Activated T-helper 2 cell treated with anti-CD3 and anti-CD28 coated beads, Interferon-gamma antibody, Interleukin-2, Interleukin-4, amounts not matched to agents 10 μg/mL and 5 μg/mL and 100 μg/mL, durations not matched to agents 14 hours and 24 hours and 36 hours (primary cell): ENCODE data around the gene FAM3A. TPM values are rescaled to one million over a fixed set of nuclear protein-coding genes. Genes with fewer than 3 reads are reported as not detected.

Experiments used
- DNase-seq: peaks from one replicate; pipeline ENCODE4 v3.0.0; 2021; ENCODE audit warnings: low spot score
- H3K27ac Mint-ChIP-seq: one replicate; pipeline ENCODE4 v1.8.0; 2021; ENCODE audit warnings: mixed read lengths
- H3K27me3 Mint-ChIP-seq: one replicate; pipeline ENCODE4 v1.8.0; 2021; ENCODE audit warnings: low read depth, mixed read lengths
- H3K36me3 Mint-ChIP-seq: one replicate; pipeline ENCODE4 v1.8.0; 2021; ENCODE audit warnings: low read depth, mixed read lengths
- H3K4me1 Mint-ChIP-seq: one replicate; pipeline ENCODE4 v1.8.0; 2021; ENCODE audit warnings: low read depth, mixed read lengths
- H3K4me3 Mint-ChIP-seq: one replicate; pipeline ENCODE4 v1.8.0; 2021; ENCODE audit warnings: low read depth, mild to moderate bottlenecking, moderate library complexity, mixed read lengths
- H3K9me3 Mint-ChIP-seq: one replicate; pipeline ENCODE4 v1.8.0; 2021; ENCODE audit warnings: mixed read lengths
- intact Hi-C: fragments of 100-400 bp; cut with micrococcal nuclease; formaldehyde crosslinking; loops from one replicate; pipeline ENCODE4 v1.15.1; 2023
- total RNA-seq: library from RNA; stranded (reverse); gene quantifications from 2 replicates; pipeline ENCODE4 v1.2.3, GENCODE V29; 2022

The FAM3A gene
- total RNA-seq, 1 donor from 2014 or later, result 39.8 TPM

DNA sequence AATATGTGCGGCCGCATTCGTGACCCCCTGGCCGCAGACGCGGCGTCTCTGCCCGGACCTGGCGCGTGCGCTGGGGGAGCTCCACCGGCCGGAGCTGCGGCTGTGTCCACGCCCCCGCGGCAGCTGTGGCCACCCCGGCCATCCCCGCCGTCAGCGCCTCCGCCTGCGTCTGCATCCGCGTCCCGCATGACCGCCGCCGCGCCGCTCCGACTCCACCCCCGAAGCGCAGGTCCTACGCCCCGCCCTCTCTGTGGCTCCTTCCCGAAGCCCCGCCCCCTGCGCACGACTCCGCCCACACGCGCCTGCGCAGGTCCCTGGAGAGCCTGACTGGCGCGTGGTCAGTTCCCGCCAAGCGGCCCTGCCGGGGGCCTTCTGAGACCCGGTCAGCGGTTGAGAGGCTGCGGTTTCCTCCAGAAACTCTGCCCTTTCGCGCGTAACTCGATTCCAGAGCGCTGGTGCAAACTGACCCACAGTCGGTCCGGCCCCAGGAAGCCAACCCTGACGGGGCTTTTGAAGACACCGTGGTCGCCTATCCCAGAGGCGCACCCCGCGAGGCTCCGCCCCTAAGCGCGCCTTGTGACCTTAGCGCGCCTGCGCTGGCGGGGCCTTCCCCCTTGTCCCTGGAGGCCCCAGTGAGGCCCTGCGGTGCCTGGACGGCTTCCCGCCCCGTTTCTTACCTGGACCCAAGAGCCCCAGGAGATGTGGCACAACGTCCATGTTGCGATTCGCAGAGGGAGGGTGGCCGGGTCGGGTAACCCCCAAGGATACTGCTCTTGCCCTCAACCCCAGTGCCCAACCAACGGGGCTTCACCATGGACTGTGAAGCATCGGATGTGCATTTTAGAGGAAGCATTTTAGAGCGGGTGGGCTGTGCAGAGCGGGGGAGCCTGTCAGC, 37.1 kb downstream of the FAM3A start, which contains the start of gene LAGE3:
TSS of gene LAGE3 (minus strand) at position 554 of the 895 bp plus-strand sequence. CDS start at position 188, 366 bp downstream.
- peak within 1 kb of the TSS; percentile 94 for H3K27ac Mint-ChIP-seq
- no peaks in the 10 kb centered on the region for H3K9me3 Mint-ChIP-seq
- peaks cover 11% of the 10 kb centered on the region for H3K36me3 Mint-ChIP-seq
- peaks cover 14% of the 10 kb centered on the region for H3K4me1 Mint-ChIP-seq
- intact Hi-C loops, result loop anchor here (1.0 to 5.0 kb wide), 3 partner anchors 37 to 551 kb away; partner anchors contain the start of genes FAM3A and FAM50A
- H3K27me3 Mint-ChIP-seq, result no peaks in the 10 kb centered on the region
- H3K4me3 Mint-ChIP-seq, result peak within 1 kb of the TSS; percentile 91
- peak; percentile 92 for DNase-seq

- peak overlapping the region; percentile 94 for H3K27ac Mint-ChIP-seq
- no peaks in the 10 kb centered on the region for H3K27me3 Mint-ChIP-seq
- peak overlapping the region; percentile 91 for H3K4me3 Mint-ChIP-seq
- intact Hi-C loops, result loop anchor here (5.0 kb wide), 2 partner anchors 36 to 39 kb away; partner anchors contain the start of genes FAM3A and FAM50A
- no peaks in the 10 kb centered on the region for H3K9me3 Mint-ChIP-seq
- H3K4me1 Mint-ChIP-seq, result peaks cover 10% of the 10 kb centered on the region
- H3K36me3 Mint-ChIP-seq, result peaks cover 9% of the 10 kb centered on the region
- no peak for DNase-seq
These were observed 38.0 kb downstream of the FAM3A start for GRCh38 chrX:154477891-154478477.

DNA sequence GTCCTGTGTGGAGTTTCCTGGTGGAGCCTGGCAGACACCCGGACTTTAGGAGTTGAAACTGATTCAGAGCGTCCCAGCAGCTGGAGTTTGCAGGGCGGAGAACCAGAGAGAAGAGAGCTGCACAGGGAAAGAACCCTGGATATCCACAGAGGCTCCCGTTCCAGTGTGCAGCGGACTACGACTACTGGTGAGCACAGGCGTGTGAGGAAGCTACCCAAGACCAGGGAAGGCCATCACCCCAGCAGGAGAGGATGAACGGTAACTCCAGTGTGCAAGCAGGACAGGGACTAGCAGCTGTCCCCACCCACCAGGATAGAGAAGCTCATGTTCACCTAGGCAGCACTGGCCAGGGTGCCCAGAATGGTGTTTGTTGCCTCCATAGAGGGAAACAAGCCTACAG, 39.2 kb downstream of the FAM3A start:
- Mint-ChIP-seq H3K36me3 (peaks cover 14% of the 10 kb centered on the region), H3K9me3 (no peaks in the 10 kb centered on the region), H3K27ac (no peak overlapping the region), H3K4me1 (peaks cover 10% of the 10 kb centered on the region), H3K27me3 (no peaks in the 10 kb centered on the region), H3K4me3 (no peak overlapping the region)
- no peak for DNase-seq
- intact Hi-C loops, result loop anchor here (5.0 kb wide), 2 partner anchors 35 to 40 kb away; partner anchors contain the start of genes FAM3A and FAM50A

DNA sequence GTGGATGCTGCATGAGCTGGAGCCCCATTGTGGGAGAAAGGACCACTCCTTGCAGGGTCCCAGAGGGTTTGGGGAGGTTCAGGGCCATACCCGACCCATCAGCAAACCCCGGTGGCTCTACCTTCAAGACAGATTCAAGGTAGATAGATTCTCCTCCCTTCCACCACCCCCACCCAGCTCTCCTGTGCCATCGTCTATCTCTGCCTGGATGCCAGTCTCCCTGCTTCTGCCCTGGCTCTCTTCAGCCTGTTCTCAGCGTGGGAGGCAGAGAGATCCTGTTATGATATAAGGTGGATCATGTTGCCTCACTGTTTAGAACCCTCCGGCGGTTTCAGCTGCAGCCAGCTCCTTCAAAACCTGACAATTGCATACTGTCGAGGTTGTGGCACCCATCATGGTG, 42.3 kb downstream of the FAM3A start:
- no peak for DNase-seq
- H3K27ac Mint-ChIP-seq, result no peak overlapping the region
- peaks cover 5% of the 10 kb centered on the region for H3K4me1 Mint-ChIP-seq
- no peak overlapping the region for H3K4me3 Mint-ChIP-seq
- H3K36me3 Mint-ChIP-seq, result peaks cover 30% of the 10 kb centered on the region
- intact Hi-C loops, result no loop called here
- no peaks in the 10 kb centered on the region for H3K27me3 Mint-ChIP-seq
- H3K9me3 Mint-ChIP-seq, result no peaks in the 10 kb centered on the region

DNA sequence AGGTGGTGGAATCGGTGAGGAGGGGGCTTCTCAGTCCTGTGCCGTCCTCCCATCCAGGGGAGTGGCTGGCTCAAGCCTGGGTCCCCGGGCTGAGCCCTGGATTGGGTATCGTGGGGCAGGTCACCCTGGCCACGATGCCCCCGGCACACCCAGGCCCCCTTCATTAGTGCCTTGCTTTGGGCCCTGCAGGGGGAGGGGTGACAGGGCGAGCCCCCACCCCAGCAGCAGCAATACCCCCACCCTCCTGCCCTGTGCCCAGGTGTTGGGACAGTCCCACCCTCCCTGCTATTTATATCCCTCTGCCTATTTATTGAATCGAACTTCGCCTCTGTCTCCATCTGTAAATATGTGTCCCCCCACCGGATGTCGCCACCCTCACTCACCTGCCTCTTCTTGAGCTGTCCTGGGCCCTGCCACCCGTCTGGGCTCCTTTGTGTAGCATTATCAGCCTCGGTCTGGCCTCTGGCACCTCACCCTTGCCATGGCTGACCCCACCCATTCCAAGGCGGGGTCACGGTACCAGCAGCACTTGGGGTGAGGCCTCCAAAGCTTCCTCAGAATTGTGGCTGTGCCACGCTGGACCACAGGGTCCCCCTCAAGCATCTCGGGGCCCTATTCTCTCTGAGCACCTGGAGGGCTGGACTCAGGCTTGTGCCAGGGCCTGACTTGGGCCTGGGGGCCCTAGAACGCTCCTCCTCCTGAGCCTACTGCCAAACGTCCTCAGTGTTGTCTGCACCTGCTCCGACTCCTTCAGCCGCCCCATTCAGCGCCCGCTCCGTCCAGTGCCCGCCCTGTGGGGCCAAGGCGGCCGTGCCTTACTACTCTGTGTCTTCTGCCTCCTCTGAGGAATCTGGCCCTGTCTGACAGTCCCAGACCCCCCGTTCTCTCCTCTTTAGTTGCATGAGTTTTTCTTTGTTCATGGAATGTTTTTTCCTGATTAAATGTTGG, 43.1 kb downstream of the FAM3A start:
- no peak overlapping the region for H3K27ac Mint-ChIP-seq
- H3K9me3 Mint-ChIP-seq, result no peaks in the 10 kb centered on the region
- no peak for DNase-seq

DNA sequence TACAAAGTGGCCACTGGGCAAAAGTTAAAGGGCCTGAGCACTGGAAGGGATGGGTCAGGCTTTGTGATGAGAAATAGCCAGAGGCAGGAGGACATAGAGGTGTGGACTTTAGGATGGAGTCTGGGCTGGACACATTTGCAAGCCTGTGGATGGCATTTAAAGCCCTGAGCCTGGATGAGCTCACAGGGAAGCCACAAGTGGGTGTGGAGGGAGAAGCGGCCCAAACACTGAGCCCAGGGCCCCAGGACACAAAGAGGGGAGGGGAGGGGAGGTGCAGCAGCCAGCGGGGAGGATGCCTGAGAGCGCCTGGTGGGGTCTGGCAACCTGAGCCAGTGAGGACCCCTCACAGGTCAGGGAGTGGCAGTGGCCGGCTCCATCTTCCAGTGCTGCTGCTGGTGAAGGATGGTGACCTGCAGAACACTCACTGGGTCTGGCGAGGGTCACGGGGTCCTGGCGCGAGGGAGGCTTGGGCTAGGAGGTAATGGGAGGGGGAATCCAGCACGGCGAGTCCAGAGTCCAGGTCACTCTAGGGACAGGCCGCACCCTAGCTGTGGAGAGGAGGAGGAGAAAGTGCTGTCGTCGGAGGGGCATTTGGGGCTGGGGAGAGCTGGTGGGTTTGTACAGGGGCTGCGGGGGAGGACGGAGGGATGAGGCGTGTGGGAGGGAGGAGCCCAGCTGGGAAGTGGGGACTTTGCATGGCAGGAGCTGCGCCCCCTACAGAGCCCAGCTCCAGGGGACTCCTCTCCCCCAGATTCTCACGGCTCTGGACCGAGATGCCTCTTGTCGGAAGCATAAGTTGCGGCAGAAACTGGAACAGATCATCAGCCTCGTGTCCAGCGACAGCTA, 44.0 kb downstream of the FAM3A start:
- Mint-ChIP-seq H3K27ac (no peak overlapping the region), H3K4me1 (peaks cover 2% of the 10 kb centered on the region), H3K4me3 (no peak overlapping the region), H3K27me3 (no peaks in the 10 kb centered on the region), H3K36me3 (peaks cover 32% of the 10 kb centered on the region), H3K9me3 (no peaks in the 10 kb centered on the region)
- DNase-seq, result no peak
- intact Hi-C loops, result no loop called here

More for the DNA sequence above, 43.1 kb downstream of the FAM3A start:
- H3K4me1 Mint-ChIP-seq, result peaks cover 5% of the 10 kb centered on the region
- peaks cover 32% of the 10 kb centered on the region for H3K36me3 Mint-ChIP-seq
- no peaks in the 10 kb centered on the region for H3K27me3 Mint-ChIP-seq
- intact Hi-C loops, result no loop called here
- H3K4me3 Mint-ChIP-seq, result no peak overlapping the region

- H3K27me3 Mint-ChIP-seq, result no peaks in the 10 kb centered on the region
These were observed 45.0 kb downstream of the FAM3A start for GRCh38 chrX:154470914-154471568.

DNA sequence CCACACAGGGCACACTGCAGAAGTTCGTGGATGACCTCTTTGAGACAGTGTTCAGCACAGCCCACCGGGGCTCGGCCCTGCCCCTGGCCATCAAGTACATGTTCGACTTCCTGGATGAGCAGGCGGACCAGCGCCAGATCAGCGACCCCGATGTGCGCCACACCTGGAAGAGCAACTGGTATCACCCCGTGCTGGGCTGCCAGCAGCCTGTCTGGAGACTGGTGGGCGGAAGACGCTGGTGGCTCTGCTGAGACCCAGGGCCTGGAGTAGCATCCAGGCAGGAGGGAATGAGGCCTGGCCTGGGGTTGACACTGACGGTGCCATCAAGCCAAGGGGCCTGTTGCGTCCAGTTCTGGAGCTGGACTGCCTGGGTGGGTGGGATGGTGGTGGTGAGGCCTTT, 45.6 kb downstream of the FAM3A start:
- H3K4me1 Mint-ChIP-seq, result no peaks in the 10 kb centered on the region
- DNase-seq, result no peak
- no peaks in the 10 kb centered on the region for H3K9me3 Mint-ChIP-seq
- H3K27me3 Mint-ChIP-seq, result no peaks in the 10 kb centered on the region
- H3K36me3 Mint-ChIP-seq, result peaks cover 29% of the 10 kb centered on the region
- H3K27ac Mint-ChIP-seq, result no peak overlapping the region
- no peak overlapping the region for H3K4me3 Mint-ChIP-seq
- intact Hi-C loops, result no loop called here

More at GRCh38 chrX:154470914-154471568, 45.0 kb downstream of the FAM3A start:
- intact Hi-C loops, result no loop called here
- Mint-ChIP-seq H3K4me1 (peaks cover 2% of the 10 kb centered on the region), H3K36me3 (peaks cover 32% of the 10 kb centered on the region), H3K4me3 (no peak overlapping the region), H3K27ac (no peak overlapping the region), H3K9me3 (no peaks in the 10 kb centered on the region)
- DNase-seq, result no peak

DNA sequence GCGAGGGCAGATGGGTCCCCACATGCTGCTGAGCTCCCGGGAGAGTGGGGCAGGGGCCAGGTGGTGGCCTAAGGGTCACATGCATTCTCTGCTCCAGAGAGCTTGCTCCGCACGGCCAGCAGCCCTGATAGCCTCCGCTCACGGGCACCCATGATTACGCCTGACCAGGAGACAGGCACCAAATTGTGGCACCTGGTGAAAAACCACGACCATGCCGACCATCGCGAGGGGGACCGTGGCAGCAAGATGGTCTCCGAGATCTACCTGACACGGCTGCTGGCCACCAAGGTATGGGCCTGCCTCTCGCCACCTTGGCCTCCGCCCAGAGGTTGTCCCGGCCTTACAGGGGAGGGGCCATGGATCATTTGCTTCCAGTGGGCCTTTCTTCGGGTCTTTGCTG, 46.2 kb downstream of the FAM3A start:
- Mint-ChIP-seq H3K27ac (no peak overlapping the region), H3K9me3 (no peaks in the 10 kb centered on the region), H3K27me3 (no peaks in the 10 kb centered on the region), H3K4me1 (no peaks in the 10 kb centered on the region), H3K4me3 (no peak overlapping the region), H3K36me3 (peaks cover 28% of the 10 kb centered on the region)
- intact Hi-C loops, result no loop called here
- no peak for DNase-seq

DNA sequence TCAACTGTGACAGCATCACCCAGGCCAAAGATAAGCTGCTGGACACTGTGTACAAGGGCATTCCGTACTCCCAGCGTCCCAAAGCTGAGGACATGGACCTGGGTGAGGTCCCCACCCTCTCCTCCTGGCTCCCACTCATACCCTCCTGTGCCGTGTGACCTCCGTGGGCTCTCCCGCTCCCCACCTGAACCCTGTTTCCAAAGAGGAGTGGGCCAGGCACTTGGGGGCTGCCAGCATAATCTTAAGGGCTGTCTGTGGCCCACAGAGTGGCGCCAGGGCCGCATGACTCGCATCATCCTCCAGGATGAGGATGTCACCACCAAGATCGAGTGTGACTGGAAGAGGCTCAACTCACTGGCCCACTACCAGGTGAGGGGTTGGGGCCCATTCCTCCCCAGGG, 46.9 kb downstream of the FAM3A start:
- intact Hi-C loops, result no loop called here
- DNase-seq, result no peak
- Mint-ChIP-seq H3K36me3 (peaks cover 28% of the 10 kb centered on the region), H3K4me1 (no peaks in the 10 kb centered on the region), H3K27me3 (no peaks in the 10 kb centered on the region), H3K27ac (no peak overlapping the region), H3K4me3 (no peak overlapping the region), H3K9me3 (no peaks in the 10 kb centered on the region)

DNA sequence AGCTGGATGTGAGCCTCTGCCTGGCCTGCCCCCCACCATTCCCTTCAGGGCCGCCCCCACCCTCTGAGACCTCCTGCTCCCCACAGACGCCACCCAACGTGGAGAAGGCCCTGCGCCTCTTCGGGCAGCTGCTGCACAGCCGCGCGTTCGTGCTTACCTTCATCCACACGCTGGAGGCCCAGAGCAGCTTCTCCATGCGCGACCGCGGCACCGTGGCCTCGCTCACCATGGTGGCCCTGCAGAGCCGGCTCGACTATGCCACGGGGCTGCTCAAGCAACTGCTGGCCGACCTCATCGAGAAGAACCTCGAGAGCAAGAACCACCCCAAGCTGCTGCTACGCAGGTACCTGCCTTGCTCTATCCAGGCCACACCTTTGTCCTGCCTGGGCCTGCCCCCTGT, 47.8 kb downstream of the FAM3A start:
- H3K4me1 Mint-ChIP-seq, result no peaks in the 10 kb centered on the region
- intact Hi-C loops, result no loop called here
- H3K27me3 Mint-ChIP-seq, result no peaks in the 10 kb centered on the region
- peaks cover 23% of the 10 kb centered on the region for H3K36me3 Mint-ChIP-seq
- no peaks in the 10 kb centered on the region for H3K9me3 Mint-ChIP-seq
- DNase-seq, result no peak
- no peak overlapping the region for H3K4me3 Mint-ChIP-seq
- no peak overlapping the region for H3K27ac Mint-ChIP-seq
